GM18951 (cell line): ENCODE measurements around the gene RAB40B.
"Not testable (repeated sequence)": the region's sequence is repeated elsewhere in the genome, so short reads cannot be mapped to it uniquely, and the experiment has no call there.

ENCODE experiments used
- POLR2A ChIP-seq: IDR thresholded peaks from 4 replicates; pipeline ENCODE4 v1.6.1; 2011; ENCODE audit warnings: mild to moderate bottlenecking; ENCODE audit not compliant: insufficient read length, insufficient read depth; ENCODE audit errors: extremely low read depth
- in situ Hi-C: fragments of 300-500 bp; cut with MboI; formaldehyde crosslinking; loops from one replicate; pipeline ENCODE4 v1.12.0; 2022; ENCODE audit warnings: low sequenced_read_pairs, mixed read lengths, inconsistent platforms; ENCODE audit not compliant: unreplicated experiment

Gene RAB40B

DNA sequence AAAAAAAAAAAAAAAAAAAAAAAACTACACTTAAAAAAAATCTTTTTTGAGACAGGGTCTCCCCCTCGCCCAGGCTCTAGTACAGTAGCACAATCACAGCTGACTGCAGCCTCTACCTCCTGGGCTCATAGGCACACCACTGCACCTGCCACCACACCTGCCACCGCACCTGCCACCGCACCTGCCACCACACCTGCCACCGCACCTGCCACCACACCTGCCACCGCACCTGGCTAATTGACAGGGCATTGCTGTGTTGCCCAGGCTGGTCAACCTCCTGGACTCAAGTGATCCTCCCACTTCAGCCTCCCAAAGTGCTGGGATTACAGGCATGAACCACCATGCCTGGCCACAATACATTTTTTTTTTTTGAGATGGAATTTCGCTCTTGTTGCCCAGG, 32.6 kb downstream of the RAB40B start:
- no peak for TF ChIP-seq POLR2A
- in situ Hi-C loops, result loop anchor here (10.0 kb wide), 1 partner anchor 99 kb away; no protein-coding TSS in a partner anchor

DNA sequence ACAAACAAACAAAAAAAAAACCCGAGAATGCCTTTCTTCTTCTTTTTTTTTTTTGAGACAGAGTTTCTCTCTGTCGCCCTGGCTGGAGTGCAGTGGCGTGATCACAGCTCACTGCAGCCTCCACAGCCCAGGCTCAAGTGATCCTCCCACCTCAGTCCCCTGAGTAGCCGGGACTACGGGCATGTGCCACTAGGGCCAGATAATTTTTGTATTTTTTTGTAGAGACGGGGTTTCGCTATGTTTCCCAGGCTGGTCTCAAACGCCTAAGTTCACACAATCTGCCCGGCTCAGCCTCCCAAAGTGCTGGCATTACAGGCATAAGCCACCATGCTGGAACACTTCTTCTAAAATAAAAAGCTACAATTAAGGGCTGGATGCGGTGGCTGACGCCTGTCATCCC, 33.3 kb downstream of the RAB40B start:
- in situ Hi-C loops, result loop anchor here (10.0 kb wide), 1 partner anchor 100 kb away; no protein-coding TSS in a partner anchor
- no peak for TF ChIP-seq POLR2A

DNA sequence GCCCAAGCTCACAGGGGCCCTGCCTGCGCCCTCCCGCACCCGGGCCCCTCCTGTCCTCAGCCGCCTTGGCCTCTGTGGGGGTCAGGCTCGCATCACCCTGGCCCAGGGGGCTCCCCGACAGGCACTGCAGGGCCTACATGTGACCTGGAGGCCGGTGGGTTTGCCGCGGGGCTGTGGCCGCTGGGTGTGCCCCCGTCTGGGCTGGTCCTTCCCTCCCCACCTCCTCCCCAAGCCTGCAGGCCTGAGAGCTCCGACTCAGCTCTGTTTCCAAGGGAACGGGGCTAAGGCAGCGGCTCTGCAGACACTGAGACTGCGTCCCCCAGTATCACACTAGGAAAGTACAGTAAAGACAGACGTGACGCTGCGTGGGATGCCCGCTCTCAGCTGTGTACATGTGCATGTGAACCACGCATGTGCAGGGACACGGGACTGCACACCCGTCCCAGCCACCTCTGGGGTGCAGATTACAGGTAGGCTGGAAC, 33.8 kb downstream of the RAB40B start:
- no peak for TF ChIP-seq POLR2A
- in situ Hi-C loops, result loop anchor here (10.0 kb wide), 1 partner anchor 100 kb away; no protein-coding TSS in a partner anchor

DNA sequence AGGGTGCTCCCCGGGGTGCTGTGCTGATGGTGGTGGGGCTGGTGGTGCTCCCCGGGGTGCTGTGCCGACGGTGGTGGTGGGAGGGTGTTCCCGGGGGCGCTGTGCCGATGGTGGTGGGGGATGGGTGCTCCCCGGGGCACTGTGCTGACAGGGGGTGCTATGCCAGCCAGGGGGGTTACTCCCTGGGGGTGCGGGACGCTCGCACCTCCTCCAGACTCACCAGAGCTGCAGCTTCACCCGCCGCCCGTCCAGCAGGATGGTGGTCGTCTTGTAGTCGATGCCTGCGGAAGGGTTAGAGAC, 34.3 kb downstream of the RAB40B start:
- in situ Hi-C loops, result loop anchor here (10.0 kb wide), 1 partner anchor 101 kb away; no protein-coding TSS in a partner anchor
- no peak for TF ChIP-seq POLR2A

DNA sequence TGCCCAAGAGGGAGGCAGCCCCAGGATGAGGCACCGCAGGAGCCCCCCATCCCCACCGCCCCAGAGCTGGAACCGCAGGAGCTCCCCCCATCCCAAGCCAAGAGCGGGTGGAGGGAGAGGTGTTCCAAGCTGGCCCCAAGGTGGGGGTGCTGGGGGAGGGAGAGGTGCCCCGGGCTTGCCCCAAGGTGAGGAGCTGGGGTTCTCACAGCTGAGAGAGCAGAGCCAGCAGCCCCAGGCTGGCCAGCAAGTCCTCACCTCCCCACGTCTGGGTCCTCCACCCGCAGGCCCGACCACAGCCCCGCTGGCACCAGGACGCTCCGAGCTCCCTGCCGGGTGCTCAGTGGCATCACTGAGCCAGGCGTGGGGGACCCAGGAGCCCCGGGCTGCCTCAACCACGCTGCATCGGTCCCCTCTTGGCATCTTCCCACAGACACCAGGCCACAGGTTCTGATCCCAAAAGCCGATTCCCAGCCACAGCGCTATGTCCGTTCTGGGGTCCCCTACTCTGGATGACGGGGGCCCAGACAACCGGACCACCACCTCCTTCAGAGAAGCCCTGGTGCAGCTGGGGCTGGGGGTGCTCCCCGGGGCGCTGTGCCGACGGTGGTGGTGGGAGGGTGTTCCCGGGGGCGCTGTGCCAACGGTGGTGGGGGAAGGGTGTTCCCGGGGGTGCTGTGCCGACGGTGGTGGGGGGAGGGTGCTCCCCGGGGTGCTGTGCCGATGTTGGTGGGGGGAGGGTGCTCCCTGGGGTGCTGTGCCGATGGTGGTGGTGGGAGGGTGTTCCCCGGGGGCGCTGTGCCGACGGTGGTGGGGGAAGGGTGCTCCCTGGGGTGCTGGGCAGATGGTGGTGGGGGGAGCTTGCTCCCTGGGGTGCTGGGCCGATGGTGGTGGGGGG, 34.9 kb downstream of the RAB40B start:
- no peak for TF ChIP-seq POLR2A
- in situ Hi-C loops, result loop anchor here (10.0 kb wide), 1 partner anchor 101 kb away; no protein-coding TSS in a partner anchor

DNA sequence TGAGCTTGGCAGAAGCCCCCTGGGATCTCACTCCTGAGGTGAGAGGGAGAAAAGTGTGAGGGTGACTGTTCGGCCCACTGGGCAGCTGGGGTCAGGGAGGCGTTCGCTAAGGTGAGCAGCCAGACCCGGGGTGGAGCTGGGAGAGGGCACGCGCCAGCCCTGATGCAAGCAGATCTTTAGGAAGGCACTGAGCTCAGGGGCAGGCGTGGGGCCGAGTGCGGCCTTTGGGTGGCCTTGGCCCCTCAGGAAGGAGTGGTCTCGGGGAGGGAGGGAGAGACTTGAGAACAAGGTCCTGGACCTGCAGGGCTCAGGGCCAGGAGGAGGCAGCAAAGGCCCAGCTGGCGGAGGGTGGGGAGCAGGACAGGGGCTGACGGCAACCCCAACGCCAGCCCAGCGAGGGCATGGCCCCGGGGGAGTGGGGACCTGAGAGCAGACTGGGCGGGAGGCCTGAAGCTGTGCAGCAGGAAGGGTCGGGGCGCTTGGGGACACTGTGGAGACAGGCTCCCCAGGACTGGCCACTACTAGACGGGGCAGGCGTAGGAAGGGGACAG, 35.7 kb downstream of the RAB40B start:
- TF ChIP-seq POLR2A, result no peak
- in situ Hi-C loops, result loop anchor here (10.0 kb wide), 1 partner anchor 102 kb away; no protein-coding TSS in a partner anchor

DNA sequence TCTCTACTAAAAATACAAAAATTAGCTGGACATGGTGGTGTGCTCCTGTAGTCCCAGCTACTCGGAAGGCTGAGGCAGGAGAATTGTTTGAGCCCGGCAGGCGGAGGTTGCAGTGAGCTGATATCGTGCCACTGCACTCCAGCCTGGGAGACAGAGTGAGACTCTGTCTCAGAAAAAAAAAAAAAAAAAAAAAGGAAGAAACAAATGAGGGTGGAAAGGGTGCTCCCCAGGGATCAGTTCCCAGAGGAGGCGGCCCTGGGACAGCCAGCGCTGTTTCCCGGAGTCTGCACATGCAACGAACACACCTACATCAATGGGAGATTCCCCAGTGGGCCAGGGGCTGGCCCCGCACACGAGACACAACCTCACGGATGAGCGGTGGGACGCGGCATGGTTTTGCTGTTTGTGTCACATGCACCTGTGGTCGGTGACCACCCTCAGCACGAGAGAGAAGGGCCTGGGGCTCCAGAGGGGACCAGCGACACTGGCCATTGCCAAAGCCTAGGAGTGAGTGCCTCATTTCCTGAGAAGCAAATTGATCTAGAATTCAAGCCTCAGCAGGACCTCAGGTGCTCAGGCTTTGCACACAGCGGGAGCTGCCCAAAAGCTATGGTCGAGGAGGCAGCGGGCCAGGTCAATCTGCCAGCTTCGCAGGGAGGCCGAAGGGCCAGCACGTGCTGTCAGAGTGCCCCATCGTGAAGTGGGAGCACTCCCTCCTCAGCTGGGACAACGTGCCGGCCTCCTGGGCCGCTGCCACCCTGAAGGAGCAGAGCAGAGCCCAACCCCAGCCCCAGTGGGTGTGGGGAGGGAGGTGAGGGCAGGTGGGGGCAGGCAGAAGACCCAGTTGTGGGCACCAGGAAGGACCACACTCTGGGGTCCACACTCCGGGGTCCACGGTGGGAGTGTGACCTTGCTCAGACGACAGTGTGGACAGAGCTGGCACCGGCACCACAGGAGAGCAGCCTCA, 36.5 kb downstream of the RAB40B start:
- in situ Hi-C loops, result loop anchor here (10.0 kb wide), 1 partner anchor 103 kb away; no protein-coding TSS in a partner anchor
- no peak for TF ChIP-seq POLR2A

DNA sequence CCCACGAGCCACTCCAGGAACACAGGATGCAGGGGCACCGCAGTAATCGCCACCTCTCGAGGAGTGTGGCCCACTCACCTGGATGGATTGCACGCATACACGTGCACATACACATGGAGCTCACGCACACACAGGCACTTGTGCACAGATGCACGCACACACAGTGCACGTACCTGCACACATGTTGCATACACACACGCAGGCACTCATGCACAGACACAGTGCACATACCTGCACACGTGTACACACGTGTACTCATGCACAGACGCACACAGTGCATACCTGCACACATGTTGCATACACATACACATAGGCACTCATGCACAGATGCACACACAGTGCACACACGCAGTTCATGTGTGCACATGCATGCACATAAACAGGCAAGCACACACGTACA, 38.6 kb downstream of the RAB40B start:
- no peak for TF ChIP-seq POLR2A
- in situ Hi-C loops, result loop anchor here (10.0 kb wide), 1 partner anchor 105 kb away; no protein-coding TSS in a partner anchor

DNA sequence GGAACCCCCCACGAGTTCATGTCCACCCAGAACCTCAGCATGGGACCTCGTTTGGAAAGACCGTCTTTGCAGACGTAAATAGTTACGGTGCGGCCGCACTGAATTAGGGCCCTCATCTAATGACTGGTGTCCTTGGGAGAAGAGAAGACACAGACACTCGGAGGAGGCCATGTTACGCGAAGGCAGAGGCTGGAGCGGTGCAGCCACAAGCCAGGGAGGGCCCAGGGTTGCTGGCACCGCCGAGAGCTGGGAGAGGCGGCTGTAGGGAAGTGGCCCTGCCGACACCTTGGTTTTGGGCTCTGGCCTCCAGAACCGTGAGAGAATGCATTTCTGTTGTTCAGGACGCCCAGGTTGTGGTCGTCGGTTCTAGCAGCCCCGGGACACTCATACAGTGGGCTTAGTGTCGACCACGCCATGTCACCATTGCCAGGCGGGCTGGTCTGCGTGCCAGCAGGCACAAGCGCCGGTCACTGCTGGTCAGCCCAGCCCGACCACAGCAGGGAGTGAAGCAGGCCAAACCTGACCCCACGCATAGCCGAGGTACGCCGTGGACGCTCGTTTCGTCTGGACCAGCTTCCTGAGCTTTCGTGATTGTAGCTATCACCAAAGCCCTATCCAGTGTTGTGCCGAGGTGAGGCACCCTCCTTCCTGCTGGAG, 39.6 kb downstream of the RAB40B start:
- TF ChIP-seq POLR2A, result no peak
- in situ Hi-C loops, result no loop called here

DNA sequence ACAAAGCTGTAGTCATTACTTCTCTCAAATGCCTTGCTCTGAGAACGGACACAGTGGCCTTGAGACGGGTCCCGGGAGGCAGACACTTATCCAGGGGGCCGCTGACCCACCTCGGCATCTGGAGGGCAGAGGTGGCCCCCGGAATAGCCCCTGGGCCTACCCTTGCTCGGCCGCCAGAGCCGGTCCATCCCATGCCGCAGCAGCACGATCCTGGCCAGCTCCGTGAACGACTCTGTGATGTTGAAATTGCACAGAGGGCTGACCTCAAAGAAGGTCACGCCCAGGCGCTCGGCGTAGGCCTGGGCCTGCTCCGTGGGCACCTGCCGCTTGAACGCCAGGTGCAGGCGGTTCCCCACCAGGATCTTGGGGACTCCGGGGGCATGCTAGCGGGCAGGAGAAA, 40.2 kb downstream of the RAB40B start:
- in situ Hi-C loops, result no loop called here
- TF ChIP-seq POLR2A, result no peak

DNA sequence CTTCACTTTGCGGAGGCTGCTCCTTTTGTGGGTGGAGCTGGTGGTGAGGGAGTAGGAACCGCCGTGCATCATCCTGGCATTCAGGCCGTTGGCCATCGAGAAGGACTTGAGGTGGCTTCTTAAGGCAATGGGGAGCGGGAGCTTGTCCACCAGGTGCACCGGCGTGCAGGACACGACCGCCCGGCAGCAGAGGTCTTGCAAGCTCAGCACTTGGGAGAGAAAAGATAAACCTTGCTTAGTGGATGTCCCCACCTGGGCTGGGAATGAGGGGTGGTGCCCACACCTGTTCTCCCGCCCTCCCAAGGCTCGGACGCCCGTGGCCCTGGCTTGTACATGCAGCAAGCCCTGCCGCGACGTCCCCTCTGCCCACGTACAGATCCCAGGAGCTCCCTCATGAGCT, 40.6 kb downstream of the RAB40B start:
- in situ Hi-C loops, result no loop called here

DNA sequence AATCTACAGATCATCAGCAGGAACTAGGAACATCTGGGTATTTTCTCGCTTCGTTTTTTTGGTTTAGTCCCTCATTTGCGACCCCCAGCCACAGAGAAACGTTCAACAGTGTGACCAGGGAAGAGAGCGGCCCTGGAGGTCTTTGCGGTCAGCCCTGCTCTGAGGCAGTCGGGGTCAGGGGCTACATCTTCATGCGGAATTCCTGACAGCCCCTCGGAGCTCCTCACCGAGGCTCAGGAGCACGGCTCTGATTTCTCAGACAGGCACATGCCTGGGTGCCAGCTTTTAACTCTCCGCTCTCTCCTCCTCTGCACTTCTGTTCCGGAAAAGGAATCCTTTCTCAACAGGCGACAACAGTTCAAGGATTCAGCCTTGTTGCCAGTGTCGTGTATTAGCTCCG, 42.2 kb downstream of the RAB40B start:
- TF ChIP-seq POLR2A, result no peak
- in situ Hi-C loops, result no loop called here

More for the DNA sequence above, 40.6 kb downstream of the RAB40B start:
- TF ChIP-seq POLR2A, result no peak

DNA sequence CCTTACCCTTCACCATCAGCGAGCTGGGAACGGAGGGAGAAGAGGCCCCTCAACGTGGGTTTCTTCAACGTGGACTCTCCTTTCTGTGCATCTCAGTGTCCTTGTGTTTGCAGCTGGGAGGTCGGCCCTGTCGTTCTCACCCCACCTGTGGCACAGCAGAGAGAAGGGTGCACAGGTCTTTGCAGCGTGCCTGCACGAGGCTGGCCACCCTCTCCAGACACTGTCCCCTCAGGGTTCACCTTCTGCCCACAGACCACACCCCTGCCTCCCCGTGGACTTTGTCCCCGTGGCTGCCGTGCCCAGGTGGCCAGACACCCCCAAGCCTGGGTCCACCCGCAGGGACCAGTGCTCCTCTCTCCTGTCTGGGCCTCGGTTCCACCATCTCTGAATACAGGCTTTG, 43.0 kb downstream of the RAB40B start:
- in situ Hi-C loops, result no loop called here
- TF ChIP-seq POLR2A, result no peak

DNA sequence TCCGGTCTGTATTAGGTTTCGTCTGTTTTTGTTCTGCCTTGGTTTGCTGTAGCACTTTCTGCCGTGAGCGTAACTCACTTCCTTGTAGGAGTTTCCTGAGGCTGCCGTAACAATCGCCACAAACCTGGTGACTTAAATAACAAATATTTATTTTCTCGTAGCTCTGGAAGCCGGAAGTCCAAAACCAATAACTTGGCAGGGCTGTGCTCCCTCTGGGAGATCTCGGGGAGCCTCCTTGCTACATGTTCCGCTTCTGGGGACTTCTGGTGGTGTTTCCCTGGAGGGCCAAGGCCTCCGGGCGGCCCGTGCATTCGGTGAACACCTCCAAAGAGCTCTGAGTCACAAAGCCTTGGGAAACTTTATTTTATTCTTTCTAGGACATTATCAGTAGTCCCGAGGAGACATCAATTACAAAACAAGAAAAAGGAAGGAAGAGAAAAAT, 43.4 kb downstream of the RAB40B start:
- TF ChIP-seq POLR2A, result no peak
- in situ Hi-C loops, result no loop called here

DNA sequence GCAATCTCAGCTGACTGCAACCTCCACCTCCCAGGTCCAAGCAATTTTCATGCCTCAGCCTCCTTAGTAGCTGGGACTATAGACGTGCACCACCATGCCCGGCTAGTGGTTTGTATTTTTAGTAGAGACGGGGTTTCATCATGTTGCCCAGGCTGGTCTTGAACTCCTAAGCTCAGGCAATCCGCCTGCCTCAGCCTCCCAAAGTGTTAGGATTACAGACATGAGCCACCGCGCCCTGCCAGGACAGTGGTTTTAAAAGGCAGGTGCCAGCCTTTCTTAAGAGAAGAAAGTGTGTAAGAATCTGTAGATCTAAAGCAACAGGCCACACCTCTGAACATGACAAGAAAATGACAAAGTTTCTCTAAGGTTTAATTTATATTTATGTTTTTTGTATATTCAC, 43.9 kb downstream of the RAB40B start:
- in situ Hi-C loops, result not testable (repeated sequence)
